AG08395 (cell line): ENCODE measurements around the gene IMMP1L.
A peak's percentile ranks its signal among the peaks of the same experiment; 100 is the strongest.

Experiments used
- DNase-seq: peaks from one replicate; pipeline ENCODE4 v3.0.0; 2012; ENCODE audit warnings: mixed read lengths, low spot score

Gene IMMP1L

GRCh38 chr11:31387379-31387778, 122.0 kb downstream of the IMMP1L start:
- peak; percentile 3 for DNase-seq

GRCh38 chr11:31383116-31383515, 126.3 kb downstream of the IMMP1L start:
- DNase-seq, result no peak
